GM12892 (cell line): ENCODE data around the gene OR2B3.

Source experiments
- POLR2A ChIP-seq: IDR thresholded peaks from 2 replicates; pipeline ENCODE4 v1.6.1; 2011; ENCODE audit warnings: low read depth, low read length, control low read depth
- POLR2AphosphoS5 ChIP-seq: IDR thresholded peaks from 2 replicates; pipeline ENCODE4 v1.6.1; 2011; ENCODE audit warnings: low read depth, low read length, control low read depth

GRCh38 chr6:29051680-29052079 is 35.4 kb downstream of the OR2B3 start:
- TF ChIP-seq POLR2AphosphoS5: no peak
- no peak for TF ChIP-seq POLR2A
